HFFc6 (cell line): ENCODE measurements around the gene TRMU. TPM values are rescaled to one million over a fixed set of nuclear protein-coding genes. Genes with fewer than 3 reads are reported as not detected.

Experiments
- DNase-seq: peaks from one replicate; pipeline ENCODE4 v3.0.0-alpha.2; 2018
- H3K27ac Mint-ChIP-seq: 2 replicates; pipeline ENCODE4 v1.8.0; 2020; ENCODE audit warnings: mild to moderate bottlenecking, mixed read lengths
- H3K27me3 Mint-ChIP-seq: 2 replicates; pipeline ENCODE4 v1.8.0; 2021; ENCODE audit warnings: mild to moderate bottlenecking, moderate library complexity, mixed read lengths; ENCODE audit not compliant: insufficient read depth
- H3K36me3 Mint-ChIP-seq: 2 replicates; pipeline ENCODE4 v1.8.0; 2021; ENCODE audit warnings: low read depth, mixed read lengths
- H3K4me1 Mint-ChIP-seq: 2 replicates; pipeline ENCODE4 v1.8.0; 2020; ENCODE audit warnings: low read depth, mixed read lengths
- H3K4me3 Mint-ChIP-seq: 2 replicates; pipeline ENCODE4 v1.8.0; 2020; ENCODE audit warnings: mild to moderate bottlenecking, moderate library complexity, mixed read lengths
- H3K9me3 Mint-ChIP-seq: 2 replicates; pipeline ENCODE4 v1.8.0; 2020; ENCODE audit warnings: mild to moderate bottlenecking, mixed read lengths
- total RNA-seq, 6 experiments: library from RNA; stranded (reverse); fragmentation: NEBNext Ultra II Directional; extraction: Animal tissue kit (Norgen Biotek cat#: 25700); gene quantifications; 2 replicates in 1 of 6; 3 replicates in 5 of 6; pipeline ENCODE4 v1.2.3, GENCODE V29; 2021
- TF ChIP-seq, protein P1 (sequence below): fragments of 200-600 bp; sonication (generic); IDR thresholded peaks from 2 replicates; pipeline ENCODE4 v1.5.0; 2021; ENCODE audit warnings: antibody characterized with exemption, mild to moderate bottlenecking

TRMU gene
- total RNA-seq, 6 experiments from 2014 or later, result 26.4 to 36.4 (median 32.4) TPM

DNA sequence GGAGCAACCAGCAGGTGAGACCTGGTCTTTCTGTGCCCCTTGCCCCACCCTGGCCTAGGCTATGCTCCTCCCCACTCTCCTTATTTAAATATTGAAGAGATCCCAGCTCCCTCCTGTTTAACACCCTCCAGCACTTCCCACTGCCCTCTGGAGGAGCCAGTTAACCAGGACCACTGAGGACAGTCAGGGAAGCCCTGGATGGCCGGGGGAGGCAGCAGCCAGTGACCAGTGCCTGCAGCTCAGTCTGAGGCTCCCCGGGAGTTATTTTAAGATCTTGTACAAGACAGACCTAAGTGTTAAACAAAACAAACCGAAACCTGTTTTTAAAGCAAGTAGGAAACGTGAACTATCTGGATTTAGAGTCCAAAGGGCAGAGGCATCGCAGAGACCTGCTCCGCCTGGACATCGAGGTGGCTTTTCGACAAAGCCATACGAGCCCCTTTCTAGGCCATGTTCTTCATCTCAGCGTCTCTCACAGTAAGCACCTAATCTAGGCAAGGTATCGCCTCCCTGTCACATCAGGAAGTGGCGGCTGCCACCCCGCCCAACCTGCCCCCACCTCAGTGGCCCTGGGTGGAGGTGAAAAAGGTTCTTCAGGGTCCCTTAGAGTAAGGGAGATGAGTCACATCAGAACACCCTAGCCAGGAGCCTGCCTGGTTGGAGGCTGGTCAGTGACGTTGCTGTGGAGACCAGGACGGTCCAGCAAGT, 35.2 kb downstream of the TRMU start:
- Mint-ChIP-seq H3K27ac (no peak overlapping the region), H3K9me3 (peaks cover 7% of the 10 kb centered on the region), H3K36me3 (peaks cover 2% of the 10 kb centered on the region), H3K4me1 (no peaks in the 10 kb centered on the region), H3K27me3 (no peaks in the 10 kb centered on the region), H3K4me3 (no peak overlapping the region)
- DNase-seq, result no peak
- TF ChIP-seq, protein P1, sequence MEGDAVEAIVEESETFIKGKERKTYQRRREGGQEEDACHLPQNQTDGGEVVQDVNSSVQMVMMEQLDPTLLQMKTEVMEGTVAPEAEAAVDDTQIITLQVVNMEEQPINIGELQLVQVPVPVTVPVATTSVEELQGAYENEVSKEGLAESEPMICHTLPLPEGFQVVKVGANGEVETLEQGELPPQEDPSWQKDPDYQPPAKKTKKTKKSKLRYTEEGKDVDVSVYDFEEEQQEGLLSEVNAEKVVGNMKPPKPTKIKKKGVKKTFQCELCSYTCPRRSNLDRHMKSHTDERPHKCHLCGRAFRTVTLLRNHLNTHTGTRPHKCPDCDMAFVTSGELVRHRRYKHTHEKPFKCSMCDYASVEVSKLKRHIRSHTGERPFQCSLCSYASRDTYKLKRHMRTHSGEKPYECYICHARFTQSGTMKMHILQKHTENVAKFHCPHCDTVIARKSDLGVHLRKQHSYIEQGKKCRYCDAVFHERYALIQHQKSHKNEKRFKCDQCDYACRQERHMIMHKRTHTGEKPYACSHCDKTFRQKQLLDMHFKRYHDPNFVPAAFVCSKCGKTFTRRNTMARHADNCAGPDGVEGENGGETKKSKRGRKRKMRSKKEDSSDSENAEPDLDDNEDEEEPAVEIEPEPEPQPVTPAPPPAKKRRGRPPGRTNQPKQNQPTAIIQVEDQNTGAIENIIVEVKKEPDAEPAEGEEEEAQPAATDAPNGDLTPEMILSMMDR, result no peak

DNA sequence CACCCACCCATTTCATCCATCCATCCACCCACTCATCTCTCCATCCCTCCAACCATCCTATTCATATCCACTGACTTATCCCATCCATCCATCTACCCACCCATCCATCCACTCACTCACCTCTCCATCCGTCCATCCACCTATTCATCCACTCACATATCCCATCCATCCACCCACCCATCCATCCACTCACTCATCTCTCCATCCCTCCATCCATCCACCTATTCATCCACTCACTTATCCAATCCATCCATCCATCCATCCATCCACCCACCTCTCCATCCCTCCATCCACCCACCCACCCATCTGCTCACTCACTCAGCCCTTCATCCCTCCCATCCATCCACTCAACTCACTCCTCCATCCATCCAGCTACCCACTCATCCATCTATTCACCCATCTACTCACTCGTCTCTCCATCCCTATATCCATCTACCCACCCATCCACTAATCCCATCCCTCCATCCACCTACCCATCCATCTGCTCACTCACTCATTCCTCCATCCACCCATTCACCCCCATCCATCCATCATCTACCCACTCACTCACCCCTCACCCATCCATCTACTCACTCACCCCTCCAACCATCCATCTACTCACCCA, 36.2 kb downstream of the TRMU start:
- peaks cover 11% of the 10 kb centered on the region for H3K36me3 Mint-ChIP-seq
- TF ChIP-seq, protein P1, result no peak
- no peak overlapping the region for H3K4me3 Mint-ChIP-seq
- DNase-seq, result no peak
- H3K27me3 Mint-ChIP-seq, result no peaks in the 10 kb centered on the region
- H3K27ac Mint-ChIP-seq, result no peak overlapping the region
- H3K4me1 Mint-ChIP-seq, result no peaks in the 10 kb centered on the region
- peaks cover 12% of the 10 kb centered on the region for H3K9me3 Mint-ChIP-seq

DNA sequence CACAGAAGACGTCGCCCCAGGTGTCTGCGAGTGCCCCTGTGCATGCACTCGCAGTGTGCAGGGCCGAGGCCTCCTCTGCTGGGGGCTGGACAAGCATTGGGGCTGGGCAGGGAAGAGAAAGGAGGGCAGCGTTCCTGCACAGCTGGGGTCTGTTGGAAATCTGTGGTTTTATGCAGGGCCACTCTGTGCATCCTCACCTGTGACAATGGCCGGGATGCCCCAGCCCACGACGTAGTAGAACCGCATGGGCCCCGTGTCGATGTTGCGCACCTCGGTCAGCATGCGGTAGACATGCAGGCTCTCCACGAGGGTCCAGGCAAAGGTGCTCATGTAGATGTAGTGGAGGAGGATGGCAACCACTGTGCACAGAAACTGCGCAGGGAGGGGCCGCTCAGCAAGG, 37.2 kb downstream of the TRMU start:
- Mint-ChIP-seq H3K27ac (no peak overlapping the region), H3K4me1 (peaks cover 4% of the 10 kb centered on the region; the same call in 1 of the 2 replicates), H3K27me3 (peaks cover 1% of the 10 kb centered on the region; the same call in 1 of the 2 replicates), H3K9me3 (peaks cover 12% of the 10 kb centered on the region), H3K4me3 (no peak overlapping the region), H3K36me3 (peaks cover 18% of the 10 kb centered on the region)
- DNase-seq, result no peak
- TF ChIP-seq, protein P1, result no peak

DNA sequence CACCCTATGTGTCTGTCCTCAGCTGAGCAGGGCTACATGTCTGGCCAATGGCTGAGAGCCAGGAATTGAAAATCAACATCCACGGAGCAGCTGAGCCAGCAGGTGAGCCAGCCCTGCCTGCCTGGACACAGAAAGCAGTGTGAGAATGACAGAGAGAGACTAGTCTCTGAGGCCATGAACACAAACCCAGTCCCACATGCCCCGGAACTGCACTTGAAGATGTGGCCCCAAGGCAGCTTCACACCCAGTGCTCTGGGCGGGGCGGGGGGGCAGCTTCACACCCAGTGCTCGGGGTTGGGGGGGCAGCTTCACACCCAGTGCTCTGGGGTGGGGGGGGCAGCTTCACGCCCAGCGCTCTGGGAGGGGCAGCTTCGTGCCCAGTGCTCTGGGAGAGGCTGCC, 37.6 kb downstream of the TRMU start:
- Mint-ChIP-seq H3K36me3 (peaks cover 18% of the 10 kb centered on the region), H3K4me3 (no peak overlapping the region), H3K9me3 (peaks cover 12% of the 10 kb centered on the region), H3K4me1 (peaks cover 4% of the 10 kb centered on the region; the same call in 1 of the 2 replicates), H3K27ac (no peak overlapping the region), H3K27me3 (peaks cover 1% of the 10 kb centered on the region; the same call in 1 of the 2 replicates)
- TF ChIP-seq, protein P1, result no peak
- DNase-seq, result no peak

DNA sequence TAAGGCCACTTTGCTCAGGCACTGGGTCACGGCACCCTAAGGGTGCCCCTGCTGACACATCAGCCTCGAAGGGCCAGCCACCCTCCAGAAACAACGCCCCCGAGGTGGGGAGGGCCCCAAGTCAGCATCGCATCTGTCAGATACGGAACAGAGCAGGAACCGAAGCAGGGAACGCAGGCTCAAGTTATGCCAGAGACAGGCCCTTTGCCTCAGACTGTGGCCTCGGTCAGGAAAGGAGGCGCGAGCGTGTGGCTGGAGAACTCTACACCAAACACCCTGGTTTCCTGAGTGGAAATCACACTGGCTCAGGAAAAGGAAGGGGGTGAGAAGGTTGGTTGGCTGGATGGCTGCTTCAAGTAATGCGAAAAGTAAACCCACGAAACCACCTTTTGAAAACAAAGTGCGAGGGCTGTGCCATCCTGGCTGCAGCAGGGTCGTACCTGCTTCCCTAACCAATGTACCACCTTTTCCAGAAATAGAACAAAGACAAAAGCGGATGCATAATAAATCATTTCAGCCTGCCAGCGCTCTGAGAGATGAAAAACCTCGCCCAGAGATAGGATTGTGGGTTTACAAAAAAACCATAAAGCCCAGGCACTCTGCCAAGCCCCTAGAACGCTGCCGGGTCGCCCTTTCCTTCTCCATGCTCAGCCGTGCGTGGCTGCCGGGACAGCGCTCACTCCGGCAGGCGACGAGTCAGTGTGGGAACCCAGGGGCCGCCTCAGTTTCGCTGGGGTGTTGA, 38.6 kb downstream of the TRMU start:
- H3K36me3 Mint-ChIP-seq, result peaks cover 18% of the 10 kb centered on the region
- H3K9me3 Mint-ChIP-seq, result peaks cover 12% of the 10 kb centered on the region
- H3K27me3 Mint-ChIP-seq, result peaks cover 1% of the 10 kb centered on the region; the same call in 1 of the 2 replicates
- H3K4me1 Mint-ChIP-seq, result peaks cover 4% of the 10 kb centered on the region; the same call in 1 of the 2 replicates
- no peak overlapping the region for H3K27ac Mint-ChIP-seq
- H3K4me3 Mint-ChIP-seq, result no peak overlapping the region
- TF ChIP-seq, protein P1, result no peak
- no peak for DNase-seq
